Lower leg skin (tissue), 4 donors: Measurements from ENCODE around the gene SIGLECL1. TPM values are rescaled to one million over a fixed set of nuclear protein-coding genes. Genes with fewer than 3 reads are reported as not detected.

Experiments
- DNase-seq, 2 donors: peaks; one replicate each; pipeline ENCODE4 v3.0.0-alpha.2; 2019; ENCODE audit warnings: low spot score in 2 of 2
- H3K4me3 ChIP-seq: fragments of 200-600 bp; sonication (generic); 2 replicates; pipeline ENCODE4 v1.5.1; 2017; ENCODE audit warnings: mild to moderate bottlenecking, low read depth; ENCODE audit not compliant: poor library complexity, severe bottlenecking
- CTCF ChIP-seq, 3 donors: fragments of 450-650 bp; IDR thresholded peaks; one replicate each; pipeline ENCODE4 v1.5.1; 2016; ENCODE audit warnings: antibody characterized with exemption in 3 of 3, mild to moderate bottlenecking in 3 of 3, moderate library complexity in 2 of 3
- POLR2A ChIP-seq, 2 donors: fragments of 450-650 bp; IDR thresholded peaks; one replicate each; pipeline ENCODE4 v1.6.1; 2016 to 2017; ENCODE audit warnings: antibody characterized with exemption in 2 of 2, mild to moderate bottlenecking in 1 of 2, moderate library complexity in 1 of 2
- WGBS, 2 donors: methylation state at CpG; one replicate each; pipeline ENCODE4 v1.1.5; 2018; 5-methylcytosine and 5-hydroxymethylcytosine counted together
- intact Hi-C: fragments of 100-400 bp; cut with DNase I; formaldehyde crosslinking; loops from one replicate; pipeline ENCODE4 v1.15.0; 2023; ENCODE audit warnings: low total_unique reads
- total RNA-seq, 4 donors: library from RNA; depleted of rRNA; stranded (reverse); fragments of >200 nt; gene quantifications; one replicate each; pipeline ENCODE4 v1.1.0, GENCODE V29; 2016

The SIGLECL1 gene
- total RNA-seq, 4 donors from 2014 or later, result not detected

- WGBS, 2 donors, result 67 to 86% methylated on average over 4 of the region's 4 CpGs
- intact Hi-C loops, result no loop called here
- TF ChIP-seq CTCF (IDR thresholded peaks at IDR 0.05), result no peak
- TF ChIP-seq POLR2A (IDR thresholded peaks at IDR 0.05), result no peak
- DNase-seq, result no peak
- H3K4me3 ChIP-seq, result no peak overlapping the region
Measured at GRCh38 chr19:51263808-51264207, 12.9 kb downstream of the SIGLECL1 start.

- WGBS, 2 donors, result 58 to 73% methylated on average over 22 to 26 of the region's 26 CpGs
- TF ChIP-seq CTCF (IDR thresholded peaks at IDR 0.05) (no peak), POLR2A (IDR thresholded peaks at IDR 0.05) (no peak)
- peak in 1 of 2 donors; percentile 61 for DNase-seq
- H3K4me3 ChIP-seq, result no peak overlapping the region
- intact Hi-C loops, result no loop called here
Measured at GRCh38 chr19:51271067-51271466, 20.2 kb downstream of the SIGLECL1 start.

- intact Hi-C loops, result no loop called here
- no peak overlapping the region for H3K4me3 ChIP-seq
- WGBS, 2 donors, result 30 to 36% methylated on average over 6 of the region's 6 CpGs
- TF ChIP-seq CTCF (IDR thresholded peaks at IDR 0.05), result no peak
- TF ChIP-seq POLR2A (IDR thresholded peaks at IDR 0.05), result no peak
- no peak for DNase-seq
Measured at GRCh38 chr19:51272183-51272810, 21.4 kb downstream of the SIGLECL1 start.

GRCh38 chr19:51274049-51274770, 23.3 kb downstream of the SIGLECL1 start:
- no peak overlapping the region for H3K4me3 ChIP-seq
- no peak for DNase-seq

GRCh38 chr19:51277112-51277511, 26.2 kb downstream of the SIGLECL1 start:
- no peak for TF ChIP-seq CTCF (IDR thresholded peaks at IDR 0.05)
- TF ChIP-seq POLR2A (IDR thresholded peaks at IDR 0.05), result no peak
- DNase-seq, result no peak
- H3K4me3 ChIP-seq, result no peak overlapping the region
- intact Hi-C loops, result no loop called here
- WGBS, 2 donors, result 29 to 38% methylated on average over 3 of the region's 3 CpGs

More at GRCh38 chr19:51274049-51274770, 23.3 kb downstream of the SIGLECL1 start:
- intact Hi-C loops, result no loop called here
- 75 to 84% methylated on average over 8 of the region's 8 CpGs for WGBS, 2 donors
- TF ChIP-seq CTCF (IDR thresholded peaks at IDR 0.05) (no peak), POLR2A (IDR thresholded peaks at IDR 0.05) (no peak)
